ENCODE measurements around the gene HLA-E.

GRCh38 chr6:30491991-30492952 lies 3.0 kb downstream of the HLA-E start:
- TF ChIP-seq EZH2phosphoT487 (IDR thresholded peaks at IDR 0.05; ENCODE audit: unreplicated experiment): no peak
- no peak for TF ChIP-seq POLR2AphosphoS5 (IDR thresholded peaks at IDR 0.05; ENCODE audit: low read depth)
- no peak for TF ChIP-seq REST (IDR thresholded peaks at IDR 0.05; ENCODE audit: unreplicated experiment)
- no peak for TF ChIP-seq CTCF (conservative IDR thresholded peaks at IDR 0.05; ENCODE audit: low read depth in 2 of 2)
- TF ChIP-seq EZH2 (IDR thresholded peaks at IDR 0.05; ENCODE audit: low read depth, unreplicated experiment): no peak
- no peak for TF ChIP-seq ETS1 (IDR thresholded peaks at IDR 0.05)
- TF ChIP-seq CREB1 (CRISPR knock-in tag; IDR thresholded peaks at IDR 0.05; ENCODE audit: low read depth): no peak
- TF ChIP-seq STAT1 (IDR thresholded peaks at IDR 0.05; ENCODE audit: unreplicated experiment): no peak
- no peak for TF ChIP-seq ZNF114 (CRISPR knock-in tag; IDR thresholded peaks at IDR 0.05)
- TF ChIP-seq ZNF331 (CRISPR knock-in tag; IDR thresholded peaks at IDR 0.05; ENCODE audit: low read depth): no peak
- no peak for TF ChIP-seq ZNF462 (CRISPR knock-in tag; IDR thresholded peaks at IDR 0.05)
- TF ChIP-seq JUNB (IDR thresholded peaks at IDR 0.05; ENCODE audit: unreplicated experiment): no peak
